K562 (cell line): Measurements from ENCODE around the gene FKBP9. TPM values are rescaled to one million over a fixed set of nuclear protein-coding genes. Genes with fewer than 3 reads are reported as not detected.

Experiments used
- ESRRA ChIP-seq: fragments of 450-650 bp; IDR thresholded peaks from 2 replicates; pipeline ENCODE4 v1.6.1; 2014; ENCODE audit warnings: low read depth, mild to moderate bottlenecking, moderate library complexity, borderline replicate concordance
- FOXJ3 ChIP-seq: sonication (generic); formaldehyde crosslinking; IDR thresholded peaks from 2 replicates; pipeline ENCODE4 v1.4.0; 2020; ENCODE audit warnings: mild to moderate bottlenecking, missing genetic modification reagents
- HMGN3 ChIP-seq: IDR thresholded peaks from 2 replicates; pipeline ENCODE4 v1.6.1; 2011; ENCODE audit warnings: borderline replicate concordance, low read depth, mild to moderate bottlenecking, mixed read lengths, low read length; ENCODE audit not compliant: insufficient read length; ENCODE audit errors: extremely low read depth
- KAT7 ChIP-seq: sonication (generic); formaldehyde crosslinking; IDR thresholded peaks from 2 replicates; pipeline ENCODE4 v1.8.0; 2022; ENCODE audit warnings: missing genetic modification reagents, mild to moderate bottlenecking, borderline replicate concordance
- MAFF ChIP-seq: IDR thresholded peaks from 2 replicates; pipeline ENCODE4 v1.6.1; 2012; ENCODE audit warnings: low read length, improper control_type of control experiment
- MEF2D ChIP-seq: conservative IDR thresholded peaks from 2 replicates; pipeline ENCODE4 v1.6.1; 2016; ENCODE audit warnings: low read depth, missing genetic modification characterization, missing compliant biosample characterization
- OTX1 ChIP-seq: fragments of 450-650 bp; formaldehyde crosslinking; IDR thresholded peaks from 2 replicates; pipeline ENCODE4 v1.4.0; 2022; ENCODE audit warnings: mild to moderate bottlenecking
- PHB ChIP-seq: fragments of 250-450 bp; sonication (Bioruptor Pico); IDR thresholded peaks from 2 replicates; pipeline ENCODE4 v1.5.0; 2021
- PHB2 ChIP-seq: fragments of 450-650 bp; IDR thresholded peaks from 2 replicates; pipeline ENCODE4 v1.6.1; 2017; ENCODE audit warnings: low read depth
- PML ChIP-seq: IDR thresholded peaks from 2 replicates; pipeline ENCODE4 v1.6.1; 2012; ENCODE audit warnings: low read length, inconsistent platforms
- RBM34 ChIP-seq: fragments of 200-400 bp; formaldehyde crosslinking; IDR thresholded peaks from 2 replicates; pipeline ENCODE4 v1.6.1; 2018; ENCODE audit warnings: low read length, borderline replicate concordance; ENCODE audit not compliant: insufficient read depth
- RFX7 ChIP-seq: fragments of 250-450 bp; sonication (Bioruptor Pico); IDR thresholded peaks from 2 replicates; pipeline ENCODE4 v1.5.1; 2021; ENCODE audit warnings: mild to moderate bottlenecking
- RNF2 ChIP-seq: sonication (generic); IDR thresholded peaks from 2 replicates; pipeline ENCODE4 v1.6.1; 2016
- TAF7 ChIP-seq: fragments of 450-650 bp; IDR thresholded peaks from 2 replicates; pipeline ENCODE4 v1.6.1; 2016; ENCODE audit warnings: missing genetic modification characterization, missing compliant biosample characterization
- ZFPM2 ChIP-seq: fragments of 250-450 bp; sonication (Bioruptor Pico); IDR thresholded peaks from 2 replicates; pipeline ENCODE4 v1.5.1; 2022; ENCODE audit warnings: mild to moderate bottlenecking
- ZKSCAN1 ChIP-seq: fragments of 150-350 bp; IDR thresholded peaks from 2 replicates; pipeline ENCODE4 v1.6.1; 2016; ENCODE audit warnings: low read depth, low read length
- ZNF217 ChIP-seq: sonication (generic); formaldehyde crosslinking; IDR thresholded peaks from 2 replicates; pipeline ENCODE4 v1.8.0; 2022; ENCODE audit warnings: mild to moderate bottlenecking, missing genetic modification reagents
- ZNF561 ChIP-seq: fragments of 450-650 bp; formaldehyde crosslinking; conservative IDR thresholded peaks from 2 replicates; pipeline ENCODE4 v1.4.0; 2020; ENCODE audit warnings: mild to moderate bottlenecking, moderate library complexity
- polyA plus RNA-seq, 8 experiments: library from polyadenylated mRNA; depleted of rRNA in 4 of 8; stranded (reverse) in 5 of 8; unstranded in 3 of 8; fragments of >200 nt; fragmentation: Nextera tagmentation in 2 of 8; fragmentation: Illumina TruSeq in 1 of 8; extraction: Ambion mirVana in 2 of 8; extraction: Trizol in 1 of 8; gene quantifications; 2 replicates each; pipeline versions ENCODE4 v1.2.1 to v1.2.3, GENCODE V29; 2011 to 2014; ENCODE audit warnings: inconsistent platforms in 1 of 8, missing spikeins in 1 of 8
- total RNA-seq, 7 experiments: library from RNA; depleted of rRNA in 6 of 7; stranded (reverse); fragments of >200 nt in 6 of 7; fragmentation: Illumina TruSeq in 2 of 7; extraction: Trizol in 2 of 7; gene quantifications; 2 replicates each; pipeline versions ENCODE4 v1.2.1 to v1.2.3, GENCODE V29; 2011 to 2021; ENCODE audit warnings: low replicate concordance in 1 of 7
- TF ChIP-seq, protein P1 (sequence below): fragments of 450-650 bp; formaldehyde crosslinking; IDR thresholded peaks from 2 replicates; pipeline ENCODE4 v1.4.0; 2022; ENCODE audit warnings: missing genetic modification characterization
- TF ChIP-seq, protein P2 (sequence below): sonication (generic); formaldehyde crosslinking; IDR thresholded peaks from 2 replicates; pipeline ENCODE4 v1.8.0; 2022; ENCODE audit warnings: mild to moderate bottlenecking, missing genetic modification reagents, borderline replicate concordance
- TF ChIP-seq, protein P3 (sequence below): sonication (generic); formaldehyde crosslinking; IDR thresholded peaks from 2 replicates; pipeline ENCODE4 v1.9.0; 2022; ENCODE audit warnings: mild to moderate bottlenecking, missing genetic modification reagents

FKBP9 gene
- total and polyA plus RNA-seq, 9 of the 15 experiments (the other 6 are each of a cell fraction or from before 2014, with no cell fraction given) = 5.9 to 23.7 (median 15.8) TPM

DNA sequence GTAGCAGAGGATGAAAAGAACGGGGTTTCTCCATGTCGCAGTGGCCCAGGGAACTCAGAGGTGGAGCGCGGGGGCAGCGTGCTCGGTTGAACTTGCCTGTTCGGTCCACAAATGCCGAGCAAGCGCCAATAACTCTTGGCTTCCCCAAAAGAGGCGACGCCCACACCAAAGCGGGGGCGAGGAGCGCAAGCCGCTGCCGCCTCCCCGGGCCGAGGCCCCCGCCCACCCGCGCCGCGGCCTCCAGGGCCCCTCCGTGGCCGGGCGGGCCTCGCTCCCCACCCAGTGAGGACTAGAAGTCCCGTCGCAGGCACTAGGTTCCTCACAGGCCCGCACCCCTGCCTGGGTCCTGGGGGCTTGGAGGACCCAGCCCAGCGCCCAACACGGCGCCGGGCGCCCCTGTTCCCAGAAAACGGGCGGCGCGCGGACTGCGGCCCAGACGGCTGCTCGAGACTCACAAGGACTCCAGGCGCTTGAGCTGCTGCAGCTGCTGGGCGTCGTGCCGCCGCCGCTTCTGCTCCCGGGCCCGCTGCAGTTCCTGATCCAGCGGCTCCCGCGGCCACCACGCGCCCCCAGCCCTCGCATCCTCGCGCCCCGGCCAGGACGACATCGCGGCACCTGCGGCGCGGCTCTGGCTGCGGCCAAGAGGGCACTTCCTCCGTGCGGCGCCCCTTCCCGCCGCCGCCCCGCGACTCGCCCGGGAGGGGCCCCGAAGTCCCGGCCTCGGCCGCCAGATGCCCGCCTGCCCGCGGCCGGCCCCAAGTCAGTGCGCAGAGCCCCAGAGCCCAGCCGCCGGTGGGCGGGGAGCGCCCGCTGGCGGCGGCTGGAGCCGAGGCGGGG lies 14.6 kb upstream of the FKBP9 start (continued):
- TF ChIP-seq, protein P1, sequence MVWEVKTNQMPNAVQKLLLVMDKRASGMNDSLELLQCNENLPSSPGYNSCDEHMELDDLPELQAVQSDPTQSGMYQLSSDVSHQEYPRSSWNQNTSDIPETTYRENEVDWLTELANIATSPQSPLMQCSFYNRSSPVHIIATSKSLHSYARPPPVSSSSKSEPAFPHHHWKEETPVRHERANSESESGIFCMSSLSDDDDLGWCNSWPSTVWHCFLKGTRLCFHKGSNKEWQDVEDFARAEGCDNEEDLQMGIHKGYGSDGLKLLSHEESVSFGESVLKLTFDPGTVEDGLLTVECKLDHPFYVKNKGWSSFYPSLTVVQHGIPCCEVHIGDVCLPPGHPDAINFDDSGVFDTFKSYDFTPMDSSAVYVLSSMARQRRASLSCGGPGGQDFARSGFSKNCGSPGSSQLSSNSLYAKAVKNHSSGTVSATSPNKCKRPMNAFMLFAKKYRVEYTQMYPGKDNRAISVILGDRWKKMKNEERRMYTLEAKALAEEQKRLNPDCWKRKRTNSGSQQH (CRISPR knock-in tag) = no peak
- TF ChIP-seq ZNF561 (CRISPR knock-in tag) = no peak
- no peak for TF ChIP-seq OTX1 (CRISPR knock-in tag)
- peak; percentile 61; the same call in 1 of the 2 replicates for TF ChIP-seq ZKSCAN1
- TF ChIP-seq ZFPM2 (CRISPR knock-in tag) = 0 out of 2 replicates have a peak, but pooled peaks have one; percentile 51
- TF ChIP-seq PML = no peak
- TF ChIP-seq MEF2D (tag) = no peak
- no peak for TF ChIP-seq RFX7
- no peak for TF ChIP-seq FOXJ3 (CRISPR knock-in tag)
- TF ChIP-seq RBM34 = no peak
- TF ChIP-seq ZNF217 (CRISPR knock-in tag) = no peak
- peak; percentile 76 for TF ChIP-seq HMGN3
- no peak for TF ChIP-seq MAFF
- no peak for TF ChIP-seq PHB (CRISPR knock-in tag)
- TF ChIP-seq, protein P2, sequence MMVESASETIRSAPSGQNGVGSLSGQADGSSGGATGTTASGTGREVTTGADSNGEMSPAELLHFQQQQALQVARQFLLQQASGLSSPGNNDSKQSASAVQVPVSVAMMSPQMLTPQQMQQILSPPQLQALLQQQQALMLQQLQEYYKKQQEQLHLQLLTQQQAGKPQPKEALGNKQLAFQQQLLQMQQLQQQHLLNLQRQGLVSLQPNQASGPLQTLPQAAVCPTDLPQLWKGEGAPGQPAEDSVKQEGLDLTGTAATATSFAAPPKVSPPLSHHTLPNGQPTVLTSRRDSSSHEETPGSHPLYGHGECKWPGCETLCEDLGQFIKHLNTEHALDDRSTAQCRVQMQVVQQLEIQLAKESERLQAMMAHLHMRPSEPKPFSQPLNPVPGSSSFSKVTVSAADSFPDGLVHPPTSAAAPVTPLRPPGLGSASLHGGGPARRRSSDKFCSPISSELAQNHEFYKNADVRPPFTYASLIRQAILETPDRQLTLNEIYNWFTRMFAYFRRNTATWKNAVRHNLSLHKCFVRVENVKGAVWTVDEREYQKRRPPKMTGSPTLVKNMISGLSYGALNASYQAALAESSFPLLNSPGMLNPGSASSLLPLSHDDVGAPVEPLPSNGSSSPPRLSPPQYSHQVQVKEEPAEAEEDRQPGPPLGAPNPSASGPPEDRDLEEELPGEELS (CRISPR knock-in tag) = no peak
- TF ChIP-seq TAF7 (tag) = no peak
- peak; percentile 21; the same call in 1 of the 2 replicates for TF ChIP-seq ESRRA
- TF ChIP-seq RNF2 = no peak
- TF ChIP-seq, protein P3, sequence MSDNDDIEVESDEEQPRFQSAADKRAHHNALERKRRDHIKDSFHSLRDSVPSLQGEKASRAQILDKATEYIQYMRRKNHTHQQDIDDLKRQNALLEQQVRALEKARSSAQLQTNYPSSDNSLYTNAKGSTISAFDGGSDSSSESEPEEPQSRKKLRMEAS (CRISPR knock-in tag) = peak; percentile 50; the same call in 1 of the 2 replicates
- peak; percentile 86; the same call in 1 of the 2 replicates for TF ChIP-seq KAT7 (CRISPR knock-in tag)
- no peak for TF ChIP-seq PHB2
